ENCODE data around the gene SCN2B.

SCN2B gene

DNA sequence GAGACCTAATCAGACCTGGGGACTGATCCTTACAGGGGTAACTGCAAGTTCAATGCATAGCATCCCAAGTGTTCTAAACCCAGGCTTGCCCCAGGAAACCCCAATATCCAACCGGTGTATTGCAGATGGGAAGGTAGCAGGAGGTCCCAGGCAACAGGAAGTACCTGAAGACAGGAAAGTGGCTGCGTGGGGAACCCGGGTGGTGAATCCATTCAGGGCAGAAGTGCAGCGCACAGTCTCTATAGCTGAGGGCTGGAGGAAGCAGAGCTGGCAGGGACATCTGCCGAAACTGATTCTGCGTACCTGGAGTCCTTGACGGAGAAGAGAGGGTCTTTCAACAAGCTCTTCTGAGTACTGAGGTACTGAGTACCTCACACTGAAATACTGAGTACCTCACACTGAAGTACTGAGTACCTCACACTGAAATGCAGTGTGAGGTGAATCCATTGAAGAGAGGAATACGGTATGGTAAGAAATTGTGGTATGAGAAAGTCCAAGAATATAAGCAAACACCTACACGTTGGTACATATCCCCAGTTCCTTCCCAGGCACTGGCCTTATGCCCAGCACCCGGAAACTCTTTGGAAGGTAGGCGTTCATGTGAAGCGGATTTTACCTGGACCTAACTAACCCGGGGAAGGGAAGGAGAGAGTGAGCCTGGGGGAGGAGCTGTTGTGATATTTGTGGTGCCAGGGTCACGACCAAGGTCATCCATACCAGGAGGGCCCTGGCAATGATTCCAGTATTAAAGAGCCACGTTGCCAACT lies 43.9 kb downstream of the SCN2B start:
- no peak for DNase-seq (ENCODE audit: low spot score)

DNA sequence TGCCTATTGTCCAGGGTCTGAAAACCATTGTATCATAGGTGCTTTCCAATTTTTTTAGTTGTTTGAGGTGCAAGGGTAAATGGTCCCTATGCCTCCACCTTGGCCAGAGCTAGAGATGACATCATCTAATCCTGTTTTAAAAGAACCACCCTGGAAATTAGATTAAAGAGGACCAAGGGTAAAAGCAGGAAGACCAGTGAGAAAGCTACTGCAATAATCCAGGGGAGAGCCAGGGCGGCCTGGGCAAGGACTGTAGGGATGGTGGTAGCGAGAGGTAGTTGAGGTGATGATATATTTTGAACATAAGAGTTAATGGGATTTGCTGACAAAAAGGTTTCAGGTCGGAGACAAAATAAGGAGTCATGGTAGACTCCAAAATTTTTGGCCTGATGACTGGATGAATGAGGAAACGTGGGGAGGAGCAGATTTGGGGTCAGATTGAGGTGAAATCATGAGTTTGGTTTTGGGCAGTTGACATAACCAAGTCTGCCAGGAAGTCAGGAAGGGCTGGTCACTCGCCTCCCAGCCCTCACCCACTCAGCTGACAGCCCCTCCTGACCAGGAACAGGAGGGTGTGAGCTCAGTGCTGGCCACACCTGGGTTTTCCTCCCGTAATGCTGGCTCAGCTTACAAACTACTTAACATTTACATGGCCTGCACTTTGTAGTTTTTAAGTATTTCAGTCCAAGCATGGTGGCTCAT lies 46.8 kb downstream of the SCN2B start:
- DNase-seq (ENCODE audit: low spot score): no peak

DNA sequence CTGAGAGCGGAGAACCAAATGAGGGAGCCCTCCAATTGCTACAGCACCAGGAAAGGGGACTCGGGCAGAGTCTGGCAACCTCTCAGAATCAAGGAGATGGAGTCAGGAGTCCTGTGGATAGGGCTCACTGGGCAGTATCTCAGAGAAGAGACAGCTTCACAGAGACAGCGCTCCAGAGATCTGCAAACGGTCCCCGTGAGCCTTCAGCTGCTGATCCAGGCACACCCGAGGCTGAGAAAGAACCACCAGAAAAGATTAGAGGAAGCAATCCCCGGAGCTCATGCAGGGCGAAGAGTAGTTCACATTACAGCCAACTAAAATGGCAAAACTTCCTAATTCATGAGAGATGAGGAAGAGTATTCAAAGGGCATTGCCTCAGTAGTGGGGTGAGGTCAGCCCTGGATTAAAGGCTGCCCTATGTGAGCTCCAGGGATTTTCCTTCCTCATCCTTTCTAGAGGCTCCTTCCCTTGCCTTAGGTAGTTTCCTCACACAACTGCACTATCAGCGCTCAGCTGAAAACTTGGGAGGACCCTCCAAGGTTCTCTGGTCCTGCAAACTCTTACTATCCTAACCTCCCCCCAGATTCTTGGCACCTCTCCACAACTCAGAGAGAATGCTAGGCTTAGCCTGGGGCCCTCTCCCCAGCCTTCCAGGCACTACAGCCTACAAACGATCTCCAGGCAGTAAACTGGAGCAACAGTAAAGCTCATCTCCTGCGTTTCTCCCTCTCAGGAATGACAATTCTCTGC lies 47.5 kb downstream of the SCN2B start:
- no peak for DNase-seq (ENCODE audit: low spot score)

DNA sequence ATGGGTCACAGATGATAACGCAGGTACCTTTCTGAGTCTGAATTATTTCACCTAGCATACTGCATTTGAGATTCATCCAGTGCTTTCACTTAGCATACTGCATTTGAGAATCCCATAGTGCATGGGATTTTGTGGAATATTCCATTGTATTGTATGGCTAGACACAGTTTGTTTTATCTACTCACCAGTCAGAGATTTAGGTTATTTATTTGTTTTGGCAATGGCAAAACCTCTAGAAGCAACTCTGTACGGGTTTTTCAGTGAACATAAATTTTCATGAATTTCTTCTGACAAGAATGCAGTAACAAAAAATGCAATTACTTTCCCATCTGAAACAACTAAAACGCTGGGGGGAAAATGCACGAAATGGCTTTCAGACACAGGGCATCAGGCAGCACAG lies 48.1 kb downstream of the SCN2B start:
- DNase-seq (ENCODE audit: low spot score): no peak

DNA sequence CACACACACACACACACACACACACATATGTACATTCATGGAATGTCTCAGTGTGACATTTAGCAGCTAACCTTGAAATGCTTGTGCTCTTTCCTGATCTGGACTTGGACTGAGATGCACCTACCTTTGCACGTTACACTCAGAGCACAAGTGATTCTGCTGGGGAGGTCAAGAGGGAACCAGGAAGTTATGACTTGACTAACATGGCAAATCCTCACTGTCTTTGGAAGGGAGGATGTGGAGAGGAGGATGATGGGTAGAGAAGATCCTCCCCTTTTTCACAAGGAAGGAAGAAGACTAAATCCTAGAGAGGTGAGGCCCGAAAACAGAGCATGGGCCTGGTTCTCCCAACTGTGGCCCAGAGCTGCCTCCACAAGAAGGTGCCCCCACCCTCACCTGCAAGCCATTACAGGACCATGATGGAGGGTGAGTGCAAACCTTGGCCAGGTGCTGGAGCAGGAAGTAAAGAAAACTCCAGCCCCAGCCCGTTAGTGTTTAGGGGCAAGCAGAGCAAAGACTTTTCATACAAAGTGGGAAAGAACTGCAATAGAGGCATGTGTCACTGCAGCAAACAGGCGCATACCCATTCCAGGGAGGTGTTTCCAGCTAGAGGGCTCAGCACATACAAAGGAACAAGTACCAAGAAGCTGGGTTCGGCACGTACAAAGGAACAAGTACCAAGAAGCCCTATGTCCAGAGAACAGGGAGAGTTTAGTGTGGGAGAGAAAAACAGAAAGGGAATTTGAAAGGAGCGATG lies 50.2 kb downstream of the SCN2B start:
- no peak for DNase-seq (ENCODE audit: low spot score)

DNA sequence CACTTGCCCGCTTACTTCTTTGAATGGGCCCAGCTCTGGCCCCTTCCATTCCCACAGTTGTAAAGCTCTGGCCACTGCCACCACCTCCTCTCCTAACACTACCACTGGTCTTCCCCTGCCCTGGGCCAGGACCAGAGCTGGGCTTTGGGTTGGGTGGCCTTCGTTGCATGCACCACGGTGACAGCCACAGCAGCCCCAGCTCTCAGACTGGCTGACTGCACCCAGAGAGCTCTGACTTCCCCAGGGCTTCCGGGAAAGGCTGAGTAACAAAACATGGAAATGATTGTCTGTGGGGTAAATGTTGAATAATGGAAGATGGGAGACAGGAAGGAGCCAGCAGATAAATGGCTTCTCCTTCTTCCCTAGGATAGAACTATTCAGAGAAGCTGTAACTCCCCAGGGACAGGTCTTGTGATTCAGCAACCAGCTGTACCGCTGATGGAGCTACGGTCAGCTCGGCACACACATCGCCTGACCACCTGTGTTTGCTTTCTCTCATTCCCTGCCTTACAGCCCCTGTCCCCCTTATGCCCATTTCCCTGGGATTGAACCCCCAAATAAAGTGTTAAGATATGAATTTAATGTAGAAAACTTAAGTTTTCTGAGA lies 51.4 kb downstream of the SCN2B start:
- DNase-seq (ENCODE audit: low spot score): no peak

DNA sequence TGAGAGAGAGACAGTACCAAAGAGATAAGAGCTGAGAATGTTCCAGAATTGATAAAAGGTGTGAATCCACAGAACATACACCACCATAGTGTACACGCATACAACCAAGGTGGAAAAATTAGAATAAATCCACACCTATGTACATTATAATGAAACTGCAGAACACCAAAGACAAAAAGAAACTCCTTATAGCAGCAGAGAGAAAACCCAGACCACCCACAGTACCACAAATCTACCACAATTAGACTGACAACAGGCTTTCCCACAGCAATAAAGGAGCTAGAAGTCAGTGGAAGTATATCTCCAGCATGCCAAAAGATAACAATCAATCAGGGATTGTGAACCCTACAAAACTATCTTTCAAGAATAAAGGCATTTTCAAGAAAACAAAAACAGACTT lies 55.6 kb downstream of the SCN2B start:
- no peak for DNase-seq (ENCODE audit: low spot score)

DNA sequence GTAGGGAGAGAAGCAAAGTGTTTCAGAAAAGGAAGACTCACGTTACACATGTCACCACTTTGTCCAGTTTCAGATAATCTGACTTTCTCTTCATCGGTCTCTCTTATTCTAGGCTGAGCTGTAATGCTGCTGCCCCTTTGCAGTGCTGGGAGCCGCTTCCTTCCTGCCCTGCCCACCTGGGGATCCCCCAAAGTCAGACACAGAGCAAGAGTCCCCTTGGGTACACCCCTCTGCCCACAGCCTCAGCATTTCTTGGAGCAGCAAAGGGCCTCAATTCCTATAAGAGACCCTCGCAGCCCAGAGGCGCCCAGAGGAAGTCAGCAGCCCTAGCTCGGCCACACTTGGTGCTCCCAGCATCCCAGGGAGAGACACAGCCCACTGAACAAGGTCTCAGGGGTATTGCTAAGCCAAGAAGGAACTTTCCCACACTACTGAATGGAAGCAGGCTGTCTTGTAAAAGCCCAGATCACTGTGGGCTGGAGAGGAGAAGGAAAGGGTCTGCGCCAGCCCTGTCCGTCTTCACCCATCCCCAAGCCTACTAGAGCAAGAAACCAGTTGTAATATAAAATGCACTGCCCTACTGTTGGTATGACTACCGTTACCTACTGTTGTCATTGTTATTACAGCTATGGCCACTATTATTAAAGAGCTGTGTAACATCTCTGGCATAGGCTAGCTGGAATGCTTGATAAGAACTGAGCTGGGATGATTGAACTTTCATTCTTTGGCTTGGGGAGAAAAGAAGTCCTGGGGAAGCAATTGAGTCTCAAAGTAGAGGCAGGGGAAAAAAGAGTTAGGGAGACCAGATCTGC lies 58.4 kb downstream of the SCN2B start:
- DNase-seq (ENCODE audit: low spot score): no peak

DNA sequence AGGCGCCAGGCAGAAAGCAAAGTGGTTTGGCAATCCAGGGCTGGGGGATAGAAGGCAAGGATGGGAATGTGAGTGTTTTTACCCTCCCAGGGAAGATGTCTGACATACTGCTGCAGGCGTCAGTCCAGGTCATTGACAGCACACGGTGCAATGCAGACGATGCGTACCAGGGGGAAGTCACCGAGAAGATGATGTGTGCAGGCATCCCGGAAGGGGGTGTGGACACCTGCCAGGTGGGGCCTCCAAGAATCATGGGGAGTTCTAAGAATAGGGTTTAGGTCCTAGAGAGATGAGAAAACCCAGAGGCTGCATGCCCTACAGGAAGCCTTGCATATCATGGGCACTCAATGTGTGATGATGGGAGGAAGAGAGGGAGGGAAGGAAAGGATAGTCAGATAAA lies 61.4 kb downstream of the SCN2B start:
- DNase-seq (ENCODE audit: low spot score): no peak

DNA sequence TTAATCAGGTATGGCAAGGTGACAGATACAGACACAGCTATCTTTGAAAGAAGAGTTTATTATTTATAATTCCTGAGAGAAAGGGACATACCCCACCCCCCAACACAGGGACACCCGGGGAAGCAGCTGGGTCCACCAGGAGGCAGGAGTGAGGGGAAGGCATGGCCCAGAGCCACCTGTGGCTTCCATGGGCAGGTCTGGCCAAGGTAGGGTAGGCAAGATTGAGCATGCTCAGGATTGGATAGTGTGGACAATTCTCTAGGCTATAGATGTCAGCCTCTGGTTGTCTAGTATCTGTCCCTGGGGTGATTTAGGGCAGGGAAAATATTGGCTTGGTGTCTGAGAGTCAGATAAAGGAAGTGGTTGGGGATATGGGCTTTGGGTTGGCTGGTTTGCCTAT lies 62.2 kb downstream of the SCN2B start:
- DNase-seq (ENCODE audit: low spot score): no peak

DNA sequence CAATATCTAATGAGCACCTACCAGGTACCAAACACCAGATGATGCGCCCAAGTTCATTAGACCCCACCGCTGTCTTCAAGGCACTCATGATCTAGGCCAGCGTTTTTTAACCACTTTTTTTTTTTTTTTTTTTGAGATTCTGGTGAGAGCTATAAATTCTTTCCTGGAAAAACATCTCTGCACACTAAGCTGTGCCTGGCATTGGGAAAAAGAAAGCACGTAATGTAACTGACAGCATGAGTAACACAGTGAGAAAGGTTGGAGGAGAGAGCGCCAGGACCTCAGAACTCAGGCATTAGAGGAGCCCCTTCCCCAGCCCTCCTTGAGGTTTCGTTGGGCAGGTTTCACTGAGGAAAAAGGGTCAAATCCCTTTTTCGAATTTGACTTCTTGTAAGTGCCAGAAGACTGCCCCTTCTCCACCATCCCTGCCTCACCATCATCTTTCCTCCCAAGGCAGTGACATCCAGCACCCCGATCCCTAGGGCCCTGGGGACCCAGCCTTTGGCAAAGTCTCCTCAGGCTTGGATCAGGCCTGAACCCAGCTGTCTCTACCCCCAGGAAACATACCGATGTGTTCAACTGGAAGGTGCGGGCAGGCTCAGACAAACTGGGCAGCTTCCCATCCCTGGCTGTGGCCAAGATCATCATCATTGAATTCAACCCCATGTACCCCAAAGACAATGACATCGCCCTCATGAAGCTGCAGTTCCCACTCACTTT lies 63.6 kb downstream of the SCN2B start:
- no peak for DNase-seq (ENCODE audit: low spot score)

Measured in globus pallidus (tissue), 1 donor.